GM18511 (cell line): ENCODE data around the gene LSS.
"Not testable (repeated sequence)": the region's sequence is repeated elsewhere in the genome, so short reads cannot be mapped to it uniquely, and the experiment has no call there.

Experiments
- ATAC-seq: cut with Tn5 transposase; IDR thresholded peaks from one replicate; pipeline ENCODE4 v1.9.1; 2021; ENCODE audit warnings: mild to moderate bottlenecking, moderate library complexity; ENCODE audit not compliant: unreplicated experiment

LSS gene

GRCh38 chr21:46155514-46156377, 72.8 kb downstream of the LSS start, which contains the start of gene FTCD:
Gene FTCD, minus strand, starts transcription at chr21:46155579. Its CDS starts 56 bp downstream, at chr21:46155523.
- ATAC-seq: no peak

GRCh38 chr21:46154955-46155513, 73.5 kb downstream of the LSS start:
- ATAC-seq: no peak

GRCh38 chr21:46154155-46154954, 74.2 kb downstream of the LSS start:
- no peak for ATAC-seq

GRCh38 chr21:46153247-46154154, 75.1 kb downstream of the LSS start:
- ATAC-seq: no peak

GRCh38 chr21:46152927-46153246, 75.7 kb downstream of the LSS start:
- no peak for ATAC-seq

- no peak for ATAC-seq
Observed at GRCh38 chr21:46151989-46152926, 76.3 kb downstream of the LSS start.

- ATAC-seq: no peak
Observed at GRCh38 chr21:46151261-46151988, 77.1 kb downstream of the LSS start.

GRCh38 chr21:46150491-46151121, 78.0 kb downstream of the LSS start:
- no peak for ATAC-seq

- ATAC-seq: no peak
Observed at GRCh38 chr21:46150073-46150472, 78.5 kb downstream of the LSS start.

- ATAC-seq: no peak
Observed at GRCh38 chr21:46149205-46149901, 79.2 kb downstream of the LSS start.

- no peak for ATAC-seq
Observed at GRCh38 chr21:46148106-46148505, 80.5 kb downstream of the LSS start.

- not testable (repeated sequence) for ATAC-seq
Observed at GRCh38 chr21:46147429-46147828, 81.1 kb downstream of the LSS start.

GRCh38 chr21:46146856-46147255, 81.7 kb downstream of the LSS start:
- no peak for ATAC-seq

- ATAC-seq: no peak
Observed at GRCh38 chr21:46145840-46146691, 82.5 kb downstream of the LSS start.

- ATAC-seq: no peak
Observed at GRCh38 chr21:46145159-46145839, 83.3 kb downstream of the LSS start.

GRCh38 chr21:46144464-46145070, 84.0 kb downstream of the LSS start:
- ATAC-seq: no peak
